Activated naive CD4-positive, alpha-beta T cell treated with Interleukin-2 at 50 U/mL for 16 hours (primary cell): ENCODE measurements around the gene PRR23E.

Source experiments
- DNase-seq: peaks from one replicate; pipeline ENCODE4 v3.0.0-alpha.2; 2020

PRR23E gene

GRCh38 chr3:127234778-127235177 is 41.8 kb downstream of the PRR23E start:
- no peak for DNase-seq

GRCh38 chr3:127235706-127236105 is 42.8 kb downstream of the PRR23E start:
- DNase-seq: no peak

- no peak for DNase-seq
Measured at GRCh38 chr3:127237835-127238234, 44.9 kb downstream of the PRR23E start.

GRCh38 chr3:127238602-127239001 is 45.7 kb downstream of the PRR23E start:
- no peak for DNase-seq

DNA sequence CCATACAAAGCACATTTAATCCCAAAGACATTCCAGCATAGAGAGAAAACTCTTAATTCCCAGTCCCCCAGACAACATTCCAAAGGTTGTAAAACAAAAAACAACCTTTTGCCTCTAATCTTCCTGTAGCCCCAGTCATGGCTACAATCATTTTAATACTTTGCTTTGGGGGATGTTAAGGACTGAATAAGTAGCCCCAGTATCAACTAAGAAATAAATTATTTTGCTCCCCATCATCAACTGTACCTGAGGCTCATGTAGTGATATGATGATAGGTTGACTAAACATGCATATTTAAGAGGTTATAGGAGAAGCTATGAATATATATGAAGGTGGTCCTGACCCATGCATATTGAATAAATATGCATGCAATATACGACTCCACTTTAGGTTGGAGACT is 54.4 kb downstream of the PRR23E start:
- no peak for DNase-seq
